H1 (cell line): Measurements from ENCODE around the gene STK32C. TPM values are rescaled to one million over a fixed set of nuclear protein-coding genes. Genes with fewer than 3 reads are reported as not detected.

Source experiments
- CTCF ChIA-PET: fragments of 300-600 bp; sonication (Branson Sonifier 250); formaldehyde crosslinking; loops from one replicate; lab custom pipeline; 2021; ENCODE audit not compliant: partially characterized antibody; lab: Charles Lee
- POLR2A ChIA-PET: fragments of 300-600 bp; sonication (Branson Sonifier 250); formaldehyde crosslinking; loops from one replicate; lab custom pipeline; 2021; ENCODE audit warnings: inconsistent platforms; ENCODE audit not compliant: partially characterized antibody; lab: Charles Lee
- DNase-seq, 2 experiments: peaks; one replicate each; pipeline versions ENCODE4 v3.0.0 to v3.0.0-alpha.2; 2010 to 2022; ENCODE audit warnings: low spot score in 2 of 2, low read depth in 1 of 2, mixed read lengths in 1 of 2
- FAIRE-seq: peaks from 2 replicates; lab custom pipeline; 2011; peaks lifted over from hg19 to GRCh38; lab: Jason Lieb, UNC
- H2AFZ ChIP-seq: 2 replicates; pipeline ENCODE4 v1.8.1; 2012; ENCODE audit warnings: low read length, inconsistent platforms
- H2AK5ac ChIP-seq: 2 replicates; pipeline ENCODE4 v1.6.1; 2013; ENCODE audit warnings: low read depth, low read length
- H2BK120ac ChIP-seq: replicated peaks from 2 replicates; pipeline ENCODE3; 2013; ENCODE audit warnings: low read depth, low read length, inconsistent platforms
- H2BK12ac ChIP-seq: 2 replicates; pipeline ENCODE4 v1.6.1; 2013; ENCODE audit warnings: low read depth, low read length
- H2BK15ac ChIP-seq: 2 replicates; pipeline ENCODE4 v1.6.1; 2013; ENCODE audit warnings: low read length
- H2BK20ac ChIP-seq: 2 replicates; pipeline ENCODE4 v1.6.1; 2013; ENCODE audit warnings: low read length
- H2BK5ac ChIP-seq: 2 replicates; pipeline ENCODE4 v1.6.1; 2013; ENCODE audit warnings: low read depth, low read length
- H3K14ac ChIP-seq: 2 replicates; pipeline ENCODE4 v1.6.1; 2013; ENCODE audit warnings: inconsistent platforms; ENCODE audit not compliant: insufficient read length
- H3K18ac ChIP-seq: 2 replicates; pipeline ENCODE4 v1.6.1; 2013; ENCODE audit warnings: low read length; ENCODE audit errors: extremely low read depth
- H3K23ac ChIP-seq: 2 replicates; pipeline ENCODE4 v1.6.1; 2013; ENCODE audit warnings: inconsistent platforms; ENCODE audit not compliant: insufficient read length
- H3K23me2 ChIP-seq: 2 replicates; pipeline ENCODE4 v1.6.1; 2013; ENCODE audit warnings: low read depth, low read length
- H3K27ac ChIP-seq: 2 replicates; pipeline ENCODE4 v1.6.1; 2011; ENCODE audit warnings: low read depth, low read length, inconsistent platforms
- H3K27me3 ChIP-seq, 4 experiments: replicated peaks in 1 of 4; 1 replicate in 1 of 4; 2 replicates in 3 of 4; pipeline versions ENCODE4 v1.6.1 to v1.8.1; 2011 to 2013; ENCODE audit warnings: low read length in 3 of 4, mild to moderate bottlenecking in 3 of 4, inconsistent platforms in 2 of 4, mixed read lengths in 2 of 4, moderate library complexity in 1 of 4; ENCODE audit not compliant: control insufficient read depth in 3 of 4, insufficient read depth in 3 of 4; ENCODE audit errors: extremely low read depth in 1 of 4
- H3K36me3 ChIP-seq, 4 experiments: 2 replicates each; pipeline versions ENCODE4 v1.6.1 to v1.8.1; 2011 to 2013; ENCODE audit warnings: mild to moderate bottlenecking in 4 of 4, low read length in 3 of 4, moderate library complexity in 2 of 4, control low read depth in 1 of 4, inconsistent platforms in 1 of 4; ENCODE audit not compliant: insufficient read depth in 4 of 4, control insufficient read depth in 2 of 4
- H3K4ac ChIP-seq: replicated peaks from 2 replicates; pipeline ENCODE3; 2013; ENCODE audit warnings: low read length, low read depth, mixed read lengths, inconsistent platforms; ENCODE audit not compliant: insufficient read length
- H3K4me1 ChIP-seq, 4 experiments: replicated peaks in 1 of 4; 1 replicate in 1 of 4; 2 replicates in 3 of 4; pipeline versions ENCODE4 v1.6.1 to v1.8.1; 2011 to 2013; ENCODE audit warnings: low read length in 3 of 4, inconsistent platforms in 2 of 4, mixed read lengths in 1 of 4; ENCODE audit not compliant: insufficient read depth in 4 of 4, control insufficient read depth in 3 of 4
- H3K4me2 ChIP-seq, 2 experiments: 2 replicates each; pipeline versions ENCODE4 v1.6.1 to v1.8.1; 2011 to 2013; ENCODE audit warnings: low read depth in 2 of 2, low read length in 2 of 2, control low read depth in 1 of 2, inconsistent platforms in 1 of 2, mild to moderate bottlenecking in 1 of 2; ENCODE audit not compliant: insufficient read depth in 1 of 2
- H3K4me3 ChIP-seq, 4 experiments: fragments of 200-600, 300-600 bp in 1 of 4; sonication (generic), shearing (Covaris generic), sonication (Bioruptor Twin) in 1 of 4; 2 replicates each; pipeline versions ENCODE4 v1.5.1 to v1.8.1; 2011 to 2016; ENCODE audit warnings: low read length in 4 of 4, low read depth in 3 of 4, control low read depth in 2 of 4, inconsistent platforms in 2 of 4, mild to moderate bottlenecking in 2 of 4, mixed read lengths in 1 of 4, moderate library complexity in 1 of 4; ENCODE audit not compliant: insufficient read depth in 2 of 4; ENCODE audit errors: extremely low read depth in 1 of 4
- H3K56ac ChIP-seq: replicated peaks from 2 replicates; pipeline ENCODE3; 2013; ENCODE audit warnings: low read depth, mild to moderate bottlenecking, mixed read lengths, low read length, inconsistent platforms; ENCODE audit not compliant: insufficient read length
- H3K79me1 ChIP-seq: 2 replicates; pipeline ENCODE4 v1.6.1; 2013; ENCODE audit warnings: low read depth, low read length, control low read depth
- H3K79me2 ChIP-seq, 2 experiments: 2 replicates each; pipeline versions ENCODE4 v1.6.1 to v1.8.1; 2012 to 2013; ENCODE audit warnings: low read length in 2 of 2, mild to moderate bottlenecking in 2 of 2, inconsistent platforms in 1 of 2; ENCODE audit not compliant: insufficient read depth in 2 of 2, control insufficient read depth in 1 of 2
- H3K9ac ChIP-seq, 4 experiments: replicated peaks in 1 of 4; 1 replicate in 1 of 4; 2 replicates in 3 of 4; pipeline versions ENCODE4 v1.6.1 to v1.8.1; 2011 to 2013; ENCODE audit warnings: low read depth in 3 of 4, low read length in 3 of 4, control low read depth in 2 of 4, mild to moderate bottlenecking in 2 of 4, moderate library complexity in 2 of 4, inconsistent platforms in 1 of 4; ENCODE audit errors: extremely low read depth in 1 of 4
- H3K9me3 ChIP-seq, 2 experiments: 2 replicates each; pipeline versions ENCODE4 v1.6.1 to v1.8.1; 2012 to 2013; ENCODE audit warnings: mild to moderate bottlenecking in 2 of 2, moderate library complexity in 2 of 2, control low read depth in 1 of 2, inconsistent platforms in 1 of 2, low read depth in 1 of 2, low read length in 1 of 2, mixed read lengths in 1 of 2; ENCODE audit not compliant: insufficient read depth in 2 of 2
- H4K20me1 ChIP-seq, 2 experiments: replicated peaks in 1 of 2; 2 replicates each; pipeline versions ENCODE3 to v1.8.1; 2011 to 2013; ENCODE audit warnings: inconsistent platforms in 2 of 2, low read length in 2 of 2, mild to moderate bottlenecking in 1 of 2; ENCODE audit not compliant: insufficient read depth in 2 of 2, control insufficient read depth in 1 of 2
- H4K5ac ChIP-seq: 2 replicates; pipeline ENCODE4 v1.6.1; 2013; ENCODE audit warnings: low read length, low read depth, mixed read lengths, inconsistent platforms; ENCODE audit not compliant: insufficient read length
- H4K8ac ChIP-seq: 2 replicates; pipeline ENCODE4 v1.8.0; 2013; ENCODE audit warnings: mild to moderate bottlenecking, moderate library complexity, low read length, inconsistent platforms; ENCODE audit not compliant: insufficient read depth; ENCODE audit errors: extremely low read depth
- H4K91ac ChIP-seq: replicated peaks from 2 replicates; pipeline ENCODE3; 2013; ENCODE audit warnings: low read length, mixed read lengths, inconsistent platforms; ENCODE audit not compliant: insufficient read length
- BRCA1 ChIP-seq: IDR thresholded peaks from 2 replicates; pipeline ENCODE4 v1.6.1; 2012; ENCODE audit warnings: low read depth, low read length, improper control_type of control experiment
- WGBS, 2 experiments: shearing (Covaris generic) in 1 of 2; methylation state at CpG; one replicate each; pipeline versions ENCODE4 v1.1.6 to v1.1.7; 2013 to 2015; ENCODE audit warnings: low lambda C conversion rate in 2 of 2, mixed read lengths in 2 of 2, inconsistent platforms in 1 of 2, low coverage in 1 of 2, missing lambda C conversion rate in 1 of 2; ENCODE audit not compliant: insufficient replicate concordance in 2 of 2, insufficient coverage in 1 of 2, insufficient read length in 1 of 2; ENCODE audit errors: extremely low coverage in 1 of 2, missing lambda C conversion rate in 1 of 2; 5-methylcytosine and 5-hydroxymethylcytosine counted together
- polyA plus RNA-seq, 7 experiments: library from polyadenylated mRNA; depleted of rRNA in 3 of 7; stranded (reverse) in 5 of 7; unstranded in 2 of 7; fragments of >200 nt in 5 of 7; fragments of 200-250 nt in 2 of 7; gene quantifications; 1 replicate in 5 of 7; 2 replicates in 1 of 7; 4 replicates in 1 of 7; pipeline versions ENCODE4 v1.2.1 to v1.2.3, GENCODE V29; 2011 to 2013; ENCODE audit warnings: missing spikeins in 2 of 7, mixed read lengths in 2 of 7
- total RNA-seq: library from RNA; stranded (reverse); fragmentation: NEBNext Ultra II Directional; extraction: Animal tissue kit (Norgen Biotek cat#: 25700); gene quantifications from 2 replicates; pipeline ENCODE4 v1.2.1, GENCODE V29; 2021

The STK32C gene
- total and polyA plus RNA-seq, 2 of the 8 experiments (the other 6 are each of a cell fraction or from before 2014, with no cell fraction given) = 10.6 to 15.6 TPM

- FAIRE-seq (peak; percentile 99), DNase-seq (peak; percentile 73 to 95)
- Histone ChIP-seq H4K20me1 (no peaks in the 10 kb centered on the region), H4K5ac (no peak overlapping the region), H2AFZ (no peak overlapping the region), H2BK12ac (peak overlapping the region; percentile 96; the same call in 1 of the 2 replicates), H2BK20ac (no peak overlapping the region), H3K27me3 (no peaks in the 10 kb centered on the region; a peak in 1 of 7 replicates), H3K23me2 (peaks cover 4% of the 10 kb centered on the region; the same call in 1 of the 2 replicates), H3K4me2 (peak overlapping the region; percentile 49 to 56), H3K36me3 (no peaks in the 10 kb centered on the region), H3K79me2 (no peaks in the 10 kb centered on the region), H3K56ac (peak overlapping the region; percentile 47), H3K18ac (peak overlapping the region; percentile 62), H2BK15ac (0 out of 2 replicates have a peak overlapping the region, but pooled peaks have one; percentile 61), H2BK5ac (peak overlapping the region; percentile 35; the same call in 1 of the 2 replicates), H3K4ac (peak overlapping the region; percentile 80), H3K14ac (no peak overlapping the region), H3K4me1 (peaks cover 0 to 17% (median 12%) of the 10 kb centered on the region in 4 experiments; a peak in 6 of 7 replicates), H3K4me3 (peak overlapping the region in 2 of 4 experiments; percentile 34 to 36; a peak in 3 of 8 replicates), H2BK120ac (no peak overlapping the region), H3K9me3 (no peaks in the 10 kb centered on the region), H4K8ac (no peak overlapping the region), H2AK5ac (no peak overlapping the region; the same call in 1 of the 2 replicates), H3K23ac (no peak overlapping the region), H4K91ac (peak overlapping the region; percentile 79), H3K9ac (no peak overlapping the region), H3K27ac (no peak overlapping the region), H3K79me1 (no peaks in the 10 kb centered on the region)
- WGBS, 2 experiments = 50% methylated on average over 15 of the region's 16 CpGs; no CpG with 5 or more reads in 1 of the 2 experiments
- POLR2A ChIA-PET = interaction anchor here (1.2 to 1.5 kb wide), 2 partner anchors 10 to 16 kb away, joined by 4 to 5 read pairs; no protein-coding TSS in a partner anchor
- CTCF ChIA-PET = interaction anchor here (0.9 to 2.3 kb wide), 4 partner anchors 13 to 117 kb away, joined by 3 to 9 read pairs (median 3); no protein-coding TSS in a partner anchor
- TF ChIP-seq BRCA1 = no peak
These were observed 144.4 kb downstream of the STK32C start for GRCh38 chr10:132163278-132163765.
